ENCODE results near the gene CBX1. TPM values are rescaled to one million over a fixed set of nuclear protein-coding genes. Genes with fewer than 3 reads are reported as not detected.

Gene CBX1
- total and polyA plus RNA-seq, 7 donors, result 26.8 to 37.4 (median 32.8) TPM

GRCh38 chr17:48051283-48051682 lies 50.0 kb downstream of the CBX1 start:
- H3K36me3 ChIP-seq, result peaks cover 0 to 23% (median 11%) of the 10 kb centered on the region in 4 donors
- H3K27ac ChIP-seq, result peak overlapping the region; percentile 96 to 99 (median 98)
- no peaks in the 10 kb centered on the region for H3K27me3 ChIP-seq
- H3K4me1 ChIP-seq, result peaks cover 0 to 85% (median 78%) of the 10 kb centered on the region in 4 donors
- peak overlapping the region in 2 of 4 donors; percentile 27 to 85 for H3K4me3 ChIP-seq
- peak; percentile 72 for DNase-seq
- intact Hi-C loops (cut with DNase I), result no loop called here
- TF ChIP-seq CTCF (IDR thresholded peaks at IDR 0.05), result no peak
- no peak for TF ChIP-seq EP300 (IDR thresholded peaks at IDR 0.05)
- no peak for TF ChIP-seq POLR2A (IDR thresholded peaks at IDR 0.05)
- no peak for TF ChIP-seq POLR2AphosphoS5 (IDR thresholded peaks at IDR 0.05)
- H3K9me3 ChIP-seq, result no peaks in the 10 kb centered on the region
- WGBS, 2 donors, result 69 to 85% methylated on average over 10 of the region's 10 CpGs

GRCh38 chr17:48048384-48049126 lies 52.7 kb downstream of the CBX1 start:
- peaks cover 0 to 15% (median 6%) of the 10 kb centered on the region in 4 donors for H3K36me3 ChIP-seq
- H3K4me3 ChIP-seq, result peak overlapping the region; percentile 77 to 88 (median 83)
- H3K27me3 ChIP-seq, result no peaks in the 10 kb centered on the region
- H3K27ac ChIP-seq, result peak overlapping the region; percentile 96 to 99 (median 98)
- peaks cover 0 to 61% (median 58%) of the 10 kb centered on the region in 4 donors for H3K4me1 ChIP-seq
- H3K9me3 ChIP-seq, result no peaks in the 10 kb centered on the region
- peak; percentile 85 to 91 (median 88) for TF ChIP-seq POLR2AphosphoS5 (IDR thresholded peaks at IDR 0.05)
- TF ChIP-seq EP300 (IDR thresholded peaks at IDR 0.05), result no peak
- peak; percentile 30 to 62 for TF ChIP-seq POLR2A (IDR thresholded peaks at IDR 0.05)
- no peak for TF ChIP-seq CTCF (IDR thresholded peaks at IDR 0.05)
- peak; percentile 97 for DNase-seq
- intact Hi-C loops (cut with DNase I), result no loop called here
- WGBS, 2 donors, result 0 to 1% methylated on average over 53 of the region's 53 CpGs

GRCh38 chr17:48047741-48048383 lies 53.4 kb downstream of the CBX1 start, which contains the start of gene NFE2L1:
NFE2L1 (plus strand) TSS chr17:48048359; CDS start chr17:48051119, 2,760 bp downstream.
- H3K4me3 ChIP-seq, result peak within 1 kb of the TSS; percentile 77 to 88 (median 83)
- H3K4me1 ChIP-seq, result peaks cover 0 to 54% (median 51%) of the 10 kb centered on the region in 4 donors
- no peaks in the 10 kb centered on the region for H3K9me3 ChIP-seq
- WGBS, 2 donors, result 0 to 2% methylated on average over 47 of the region's 47 CpGs
- H3K27ac ChIP-seq, result peak within 1 kb of the TSS; percentile 96 to 99 (median 98)
- peak; percentile 100 for DNase-seq
- no peaks in the 10 kb centered on the region for H3K27me3 ChIP-seq
- TF ChIP-seq CTCF (IDR thresholded peaks at IDR 0.05) (no peak), POLR2A (IDR thresholded peaks at IDR 0.05) (peak; percentile 51 to 79), EP300 (IDR thresholded peaks at IDR 0.05) (no peak), POLR2AphosphoS5 (IDR thresholded peaks at IDR 0.05) (peak; percentile 60 to 90 (median 80))
- intact Hi-C loops (cut with DNase I), result no loop called here
- H3K36me3 ChIP-seq, result peaks cover 0 to 15% (median 6%) of the 10 kb centered on the region in 4 donors

GRCh38 chr17:48047113-48047740 lies 54.1 kb downstream of the CBX1 start:
- Histone ChIP-seq H3K4me1 (peaks cover 0 to 48% (median 44%) of the 10 kb centered on the region in 4 donors), H3K36me3 (peaks cover 0 to 15% (median 6%) of the 10 kb centered on the region in 4 donors)

More at GRCh38 chr17:48047113-48047740, 54.1 kb downstream of the CBX1 start:
- 10 to 36% methylated on average over 26 of the region's 26 CpGs for WGBS, 2 donors
- TF ChIP-seq POLR2A (IDR thresholded peaks at IDR 0.05) (no peak), EP300 (IDR thresholded peaks at IDR 0.05) (no peak), POLR2AphosphoS5 (IDR thresholded peaks at IDR 0.05) (no peak), CTCF (IDR thresholded peaks at IDR 0.05) (no peak)
- intact Hi-C loops (cut with DNase I), result no loop called here
- Histone ChIP-seq H3K27me3 (no peaks in the 10 kb centered on the region), H3K27ac (peak overlapping the region; percentile 96 to 99 (median 98)), H3K9me3 (no peaks in the 10 kb centered on the region), H3K4me3 (peak overlapping the region; percentile 48 to 88 (median 83))
- peak; percentile 41 for DNase-seq
